Measurements from ENCODE around the gene FOXK1.
A peak's percentile ranks its signal among the peaks of the same experiment; 100 is the strongest.
"Not testable (repeated sequence)": the region's sequence is repeated elsewhere in the genome, so short reads cannot be mapped to it uniquely, and the experiment has no call there.

The FOXK1 gene

DNA sequence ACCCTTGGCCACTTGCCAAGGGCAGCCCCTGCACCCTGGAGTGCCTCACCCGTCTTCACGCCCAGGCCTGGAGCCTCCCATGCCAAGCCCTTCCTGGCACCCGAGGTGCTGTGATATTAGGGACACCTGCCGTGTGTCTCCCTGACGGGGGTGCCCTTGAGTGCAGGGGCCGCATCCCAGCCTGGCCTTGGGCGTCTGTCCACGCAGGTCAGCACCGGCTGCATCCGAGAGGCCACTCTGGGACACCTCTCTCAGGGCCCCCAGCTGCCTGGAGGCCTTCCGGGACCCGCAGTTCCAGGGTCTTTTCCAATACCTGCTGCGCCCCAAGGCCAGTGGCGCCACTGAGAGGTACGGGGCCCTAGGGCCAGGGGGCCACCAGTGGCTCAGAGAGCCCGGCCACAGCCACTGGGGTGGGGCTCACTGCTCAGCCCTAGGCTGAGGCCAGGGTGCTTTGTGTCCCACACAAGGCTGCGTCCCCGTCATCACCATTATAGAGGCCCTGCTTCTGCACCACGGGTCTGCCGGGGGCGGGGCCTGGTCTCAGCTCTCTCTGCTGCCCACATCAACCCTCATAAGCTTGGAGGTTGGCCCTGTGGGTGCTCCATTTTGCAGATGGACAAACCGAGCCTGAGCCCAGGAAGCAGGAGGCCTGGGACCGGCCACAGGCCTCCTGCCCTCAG, 106.0 kb downstream of the FOXK1 start:
- DNase-seq, result no peak

DNA sequence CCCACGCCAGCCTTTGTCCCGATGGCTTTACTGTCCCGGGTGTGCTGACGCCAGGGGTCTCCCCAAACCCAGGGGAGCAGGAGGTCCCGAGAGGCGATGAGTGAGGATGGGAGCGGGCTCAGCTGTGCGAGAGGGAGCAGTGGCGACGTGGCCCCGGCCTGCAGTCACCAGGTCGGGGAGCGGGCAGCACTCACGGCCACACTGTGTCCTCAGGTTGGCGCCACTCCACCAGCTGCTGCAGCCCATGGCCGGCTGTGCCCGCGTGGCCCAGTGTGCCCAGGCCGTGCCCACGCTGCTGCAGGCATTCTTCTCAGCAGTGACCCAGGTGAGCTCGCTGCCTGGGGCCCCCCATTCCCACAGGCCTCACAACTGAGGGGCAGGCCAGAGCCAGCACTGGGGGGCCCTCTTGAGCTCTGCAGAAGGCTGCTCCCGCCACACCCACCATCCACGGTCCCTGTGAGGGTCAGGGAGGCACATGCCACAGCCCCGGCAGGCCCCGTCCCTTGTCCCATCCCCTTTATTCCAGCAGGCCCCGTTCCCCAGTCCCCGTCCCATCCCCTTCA, 106.6 kb downstream of the FOXK1 start:
- no peak for DNase-seq

GRCh38 chr7:4789194-4790077, 107.3 kb downstream of the FOXK1 start:
- no peak for DNase-seq

DNA sequence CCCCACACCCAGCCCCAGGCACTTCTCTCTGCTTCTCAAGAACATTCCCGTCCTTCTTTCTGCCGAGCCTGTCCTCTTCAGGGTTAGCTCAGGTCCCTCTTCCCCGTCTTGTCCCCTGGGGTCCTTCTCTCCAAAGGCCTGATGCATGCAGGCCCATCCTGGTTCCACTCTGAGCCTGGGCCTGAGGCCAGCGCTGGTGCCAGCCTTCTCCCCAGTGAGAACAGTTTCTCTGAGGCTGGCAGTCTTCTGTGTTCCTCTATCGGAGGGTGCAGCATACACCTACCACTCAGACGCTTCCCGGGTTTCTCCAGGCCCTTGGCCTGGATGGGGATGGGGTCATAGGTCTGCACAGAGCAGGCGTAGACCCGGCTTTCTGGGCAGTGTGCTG, 108.0 kb downstream of the FOXK1 start:
- DNase-seq, result no peak

DNA sequence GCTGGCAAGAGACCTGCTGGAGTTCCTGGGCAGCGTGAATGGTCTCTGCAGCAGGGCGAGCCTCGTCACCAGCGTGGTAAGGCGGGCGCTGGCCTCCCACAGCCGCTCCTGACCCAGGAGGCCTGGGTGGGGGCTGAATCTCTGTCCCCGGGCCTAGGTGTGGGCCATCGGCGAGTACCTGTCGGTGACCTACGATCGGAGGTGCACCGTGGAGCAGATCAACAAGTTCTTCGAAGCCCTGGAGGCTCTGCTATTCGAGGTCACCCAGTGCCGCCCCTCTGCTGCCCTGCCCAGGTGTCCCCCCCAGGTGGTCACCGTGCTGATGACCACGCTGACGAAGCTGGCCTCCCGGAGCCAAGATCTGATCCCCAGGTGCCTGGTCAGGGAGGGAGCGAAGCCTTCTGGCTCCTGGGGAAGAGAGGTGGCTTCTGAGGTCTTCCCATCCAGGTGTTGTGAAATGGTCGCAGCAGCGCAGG, 108.5 kb downstream of the FOXK1 start:
- DNase-seq, result no peak

GRCh38 chr7:4791101-4791737, 109.1 kb downstream of the FOXK1 start:
- DNase-seq, result no peak

DNA sequence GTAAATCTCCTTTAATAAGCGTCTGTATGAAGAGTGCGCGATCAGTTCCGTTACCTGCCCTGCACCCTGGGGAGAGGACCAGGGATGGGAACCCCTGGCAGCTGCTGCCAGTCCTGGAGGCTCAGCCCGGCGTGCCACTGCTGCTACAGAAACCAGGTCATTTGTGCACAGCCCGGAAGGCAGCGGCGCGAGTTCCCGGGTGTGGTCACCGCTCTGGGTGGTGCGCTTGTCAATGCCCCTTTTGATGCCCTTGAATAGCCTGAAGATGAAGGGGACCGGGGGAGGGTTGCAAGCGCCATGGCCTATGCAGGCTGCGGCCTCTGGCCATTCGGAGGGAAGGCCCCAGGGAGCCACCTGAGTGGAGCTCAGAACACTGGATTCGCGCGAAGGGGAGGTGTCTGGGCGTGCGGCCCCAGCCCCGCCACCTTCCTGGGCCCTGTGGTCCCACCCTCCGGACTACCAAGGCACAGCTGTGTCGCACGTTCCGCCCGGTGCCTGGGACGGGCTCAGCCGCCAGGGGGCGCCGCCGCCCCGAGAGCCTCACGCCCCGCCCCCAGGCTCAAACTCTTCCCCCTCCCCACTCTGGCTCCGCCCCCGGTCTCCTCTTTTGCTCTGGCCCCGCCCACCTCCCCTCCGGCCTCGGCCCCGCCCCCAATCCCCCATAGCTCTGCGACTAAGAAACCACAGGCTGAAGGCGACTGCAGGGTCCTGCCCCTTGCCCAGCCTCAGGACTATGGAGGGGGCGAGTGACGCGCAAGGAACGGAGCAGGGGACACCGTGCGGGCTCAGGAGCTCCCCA, 109.8 kb downstream of the FOXK1 start:
- peak; percentile 79 for DNase-seq

DNA sequence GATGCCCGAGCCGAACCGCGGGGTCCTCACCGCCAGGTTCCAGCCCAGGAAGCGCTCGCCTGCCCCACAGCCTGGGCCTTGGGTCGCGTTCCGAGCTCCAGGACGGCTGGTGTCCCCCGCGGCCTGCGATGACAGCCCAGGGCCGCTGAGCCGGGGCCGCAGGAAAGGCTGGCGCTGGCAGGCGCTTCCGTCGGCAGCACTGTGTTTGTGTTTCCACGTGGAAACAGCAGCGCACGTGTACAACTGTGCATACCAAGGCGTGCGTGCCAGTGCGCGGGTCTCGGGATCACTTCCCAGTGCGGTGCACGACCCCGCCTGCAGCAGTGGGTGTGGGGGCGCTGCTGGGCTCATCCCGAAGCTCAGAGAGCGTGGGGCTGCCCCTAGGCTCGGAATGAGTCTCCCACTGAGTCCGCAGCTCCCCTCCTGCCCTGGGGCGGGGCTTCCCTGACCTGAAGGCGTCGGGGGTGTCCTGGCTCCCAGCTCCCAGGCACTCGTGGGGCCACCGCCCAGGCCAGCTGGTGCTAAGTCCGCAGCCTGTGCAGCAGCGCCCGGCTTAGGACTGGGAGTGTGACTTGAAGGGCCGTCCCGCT, 110.5 kb downstream of the FOXK1 start:
- DNase-seq, result peak; percentile 11

GRCh38 chr7:4793385-4793993, 111.4 kb downstream of the FOXK1 start:
- not testable (repeated sequence) for DNase-seq

- not testable (repeated sequence) for DNase-seq
These were observed 112.1 kb downstream of the FOXK1 start for GRCh38 chr7:4794171-4794570.

DNA sequence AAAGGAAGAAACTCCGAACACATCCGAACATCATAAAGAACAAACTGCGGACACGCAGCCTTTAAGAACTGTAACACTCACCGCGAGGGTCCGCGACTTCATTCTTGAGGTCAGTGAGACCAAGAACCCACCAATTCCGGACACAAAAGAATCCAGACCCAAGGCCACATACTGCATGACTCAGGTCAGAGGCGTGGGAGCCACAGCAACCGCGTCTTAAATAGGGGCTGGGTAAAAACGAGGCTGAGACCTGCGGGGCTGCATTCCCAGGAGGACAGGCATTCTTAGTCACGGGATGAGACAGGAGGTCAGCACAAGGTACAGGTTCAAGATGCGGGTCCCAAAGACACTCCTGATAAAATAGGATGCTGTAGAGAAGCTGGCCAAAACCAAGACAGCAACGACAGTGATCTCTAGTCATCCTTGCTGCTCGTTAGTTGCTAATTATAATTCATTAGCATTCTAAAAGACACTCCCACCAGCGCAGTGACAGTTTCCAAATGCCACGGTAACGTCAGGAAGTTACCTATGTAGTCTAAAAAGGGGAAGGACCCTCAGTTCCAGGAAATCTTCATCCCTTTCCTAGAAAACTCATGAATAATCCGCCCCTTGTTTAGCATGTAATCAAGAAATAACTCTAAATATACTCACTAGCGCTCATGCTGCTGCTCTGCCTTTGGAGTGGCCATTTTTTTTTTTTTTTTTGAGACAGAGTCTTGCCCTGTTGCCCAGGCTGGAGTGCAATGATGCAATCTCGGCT, 112.7 kb downstream of the FOXK1 start:
- no peak for DNase-seq

DNA sequence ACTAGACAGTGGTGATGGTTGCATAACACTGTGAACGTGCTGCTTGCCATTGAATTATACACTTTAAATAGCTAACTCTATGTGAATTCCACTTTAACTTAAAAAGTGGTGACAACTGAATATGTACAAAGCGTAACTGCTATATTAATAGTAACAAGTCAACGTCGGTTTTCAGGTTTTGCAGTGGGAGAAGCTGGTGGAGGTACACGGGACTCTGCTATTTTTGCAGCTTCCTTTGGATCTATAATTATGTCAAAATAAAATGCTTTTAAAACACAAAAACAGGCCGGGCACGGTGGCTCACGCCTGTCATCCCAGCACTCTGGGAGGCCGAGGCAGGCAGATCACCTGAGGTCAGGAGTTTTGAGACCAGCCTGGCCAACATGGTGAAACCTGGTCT, 114.4 kb downstream of the FOXK1 start:
- no peak for DNase-seq

GRCh38 chr7:4797858-4798705, 116.0 kb downstream of the FOXK1 start:
- peak; percentile 67 for DNase-seq

GRCh38 chr7:4798706-4799235, 116.7 kb downstream of the FOXK1 start:
- no peak for DNase-seq

GRCh38 chr7:4799508-4800268, 117.6 kb downstream of the FOXK1 start:
- no peak for DNase-seq

DNA sequence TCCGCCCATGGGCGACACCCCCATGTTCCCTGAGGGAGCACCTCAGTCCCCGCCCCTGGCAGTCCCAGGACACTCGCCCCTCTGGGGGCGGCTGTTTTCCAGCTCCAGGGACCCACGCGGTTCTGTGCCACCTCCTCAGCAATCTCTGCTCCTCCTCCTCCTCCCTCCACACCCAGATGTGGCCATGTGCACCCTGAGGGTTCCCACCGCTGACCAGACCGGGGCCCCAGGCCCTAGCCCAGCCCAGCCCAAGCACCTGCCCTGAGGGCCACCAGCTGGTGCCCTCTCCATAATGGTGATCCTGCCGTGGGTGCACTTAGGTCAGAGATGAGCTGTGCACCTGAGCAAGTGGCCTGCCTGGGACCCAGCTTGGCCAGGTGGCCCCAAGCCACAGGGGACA, 118.4 kb downstream of the FOXK1 start:
- DNase-seq, result no peak

DNA sequence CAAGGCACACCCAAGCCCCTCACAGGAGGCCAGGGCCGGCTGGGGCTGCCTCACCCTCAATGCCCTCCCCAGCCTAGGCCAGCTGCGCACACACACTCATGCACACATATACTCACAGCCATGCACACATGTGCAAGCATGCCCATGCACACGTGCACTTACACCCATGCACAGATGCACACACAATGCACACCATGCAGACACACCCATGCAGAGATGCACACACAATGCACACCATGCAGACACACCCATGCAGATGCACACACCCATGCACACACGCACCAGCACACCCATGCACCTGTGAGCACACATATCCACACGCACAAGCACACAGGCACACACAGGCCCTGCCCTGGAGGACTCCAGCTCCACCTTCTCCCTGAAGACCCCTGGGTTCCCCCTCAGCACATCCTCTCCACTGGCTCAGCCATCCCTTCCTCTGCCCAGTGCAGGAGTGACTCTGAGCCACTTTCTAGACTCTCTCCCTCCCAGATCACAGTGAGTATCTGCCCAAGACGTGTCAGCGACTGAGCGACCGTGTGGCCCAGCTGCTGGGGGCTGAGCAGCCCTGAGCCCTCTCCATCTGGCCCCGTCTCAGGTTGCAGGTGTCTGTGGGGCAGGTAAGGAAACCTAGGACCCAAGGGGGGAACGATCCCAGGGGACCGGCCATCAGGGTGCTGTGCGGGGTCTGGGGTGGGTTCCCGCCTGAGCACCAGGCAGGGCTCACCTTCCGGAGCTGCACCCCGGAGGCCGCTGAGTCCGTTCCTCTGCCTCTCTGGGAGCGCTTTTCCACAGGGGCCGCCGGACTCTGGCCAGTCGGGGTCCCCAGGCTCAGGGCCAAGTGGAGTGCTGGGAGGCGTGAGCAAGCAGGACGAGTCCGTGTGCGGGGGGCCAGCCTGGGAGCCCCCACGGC, 119.1 kb downstream of the FOXK1 start:
- no peak for DNase-seq

GRCh38 chr7:4801839-4802231, 119.7 kb downstream of the FOXK1 start:
- DNase-seq, result no peak

Data from activated naive CD4-positive, alpha-beta T cell treated with Interleukin-2 at 50 U/mL for 16 hours (primary cell).